Brain microvascular endothelial cell (primary cell): ENCODE measurements around the gene LRBA.

Experiments used
- DNase-seq: peaks from one replicate; pipeline ENCODE4 v3.0.0-alpha.2; 2020
- H3K27ac ChIP-seq: fragments of 250-450 bp; sonication (Bioruptor Pico); 2 replicates; pipeline ENCODE4 v1.5.1; 2020; ENCODE audit warnings: mild to moderate bottlenecking, moderate library complexity
- H3K27me3 ChIP-seq: fragments of 250-450 bp; sonication (Bioruptor Pico); replicated peaks from 2 replicates; pipeline ENCODE4 v1.5.1; 2020; ENCODE audit warnings: mild to moderate bottlenecking
- H3K36me3 ChIP-seq: fragments of 250-450 bp; sonication (Bioruptor Pico); replicated peaks from 2 replicates; pipeline ENCODE4 v1.5.1; 2020; ENCODE audit warnings: mild to moderate bottlenecking
- H3K4me3 ChIP-seq: 2 replicates; pipeline ENCODE4 v1.5.1; 2011; ENCODE audit warnings: low read depth, mild to moderate bottlenecking, control low read depth, low read length, moderate library complexity
- CTCF ChIP-seq: IDR thresholded peaks from 2 replicates; pipeline ENCODE4 v1.5.1; 2011; ENCODE audit warnings: low read depth, mild to moderate bottlenecking, moderate library complexity, low read length, control low read depth, inconsistent platforms; ENCODE audit errors: missing control alignments
- in situ Hi-C: cut with HindIII; loops from 2 replicates; pipeline ENCODE4 v1.10.0; 2017; ENCODE audit warnings: low sequenced_read_pairs, low pct_ligation_motif_present

Gene LRBA

GRCh38 chr4:150218447-150218846 is 796.6 kb downstream of the LRBA start:
- no peaks in the 10 kb centered on the region for H3K36me3 ChIP-seq
- no peak for TF ChIP-seq CTCF
- no peaks in the 10 kb centered on the region for H3K27me3 ChIP-seq
- no peak overlapping the region for H3K27ac ChIP-seq
- in situ Hi-C loops = loop anchor here (25.0 kb wide), 1 partner anchor 206 kb away; no protein-coding TSS in a partner anchor
- no peak overlapping the region for H3K4me3 ChIP-seq
- no peak for DNase-seq

- H3K27me3 ChIP-seq = no peaks in the 10 kb centered on the region
- H3K4me3 ChIP-seq = no peak overlapping the region
- TF ChIP-seq CTCF = no peak
- H3K27ac ChIP-seq = no peak overlapping the region
- H3K36me3 ChIP-seq = no peaks in the 10 kb centered on the region
- DNase-seq = no peak
- in situ Hi-C loops = loop anchor here (25.0 kb wide), 1 partner anchor 206 kb away; no protein-coding TSS in a partner anchor
These were observed 797.3 kb downstream of the LRBA start for GRCh38 chr4:150217808-150218207.

GRCh38 chr4:150217192-150217591 is 797.9 kb downstream of the LRBA start:
- no peaks in the 10 kb centered on the region for H3K36me3 ChIP-seq
- in situ Hi-C loops = loop anchor here (25.0 kb wide), 1 partner anchor 205 kb away; no protein-coding TSS in a partner anchor
- peak; percentile 37 for DNase-seq
- H3K27me3 ChIP-seq = no peaks in the 10 kb centered on the region
- TF ChIP-seq CTCF = peak; percentile 68
- H3K27ac ChIP-seq = no peak overlapping the region
- H3K4me3 ChIP-seq = no peak overlapping the region

GRCh38 chr4:150216726-150217125 is 798.4 kb downstream of the LRBA start:
- Histone ChIP-seq H3K27ac (no peak overlapping the region), H3K4me3 (no peak overlapping the region), H3K36me3 (no peaks in the 10 kb centered on the region), H3K27me3 (no peaks in the 10 kb centered on the region)
- no peak for TF ChIP-seq CTCF
- DNase-seq = no peak
- in situ Hi-C loops = loop anchor here (25.0 kb wide), 1 partner anchor 204 kb away; no protein-coding TSS in a partner anchor

- in situ Hi-C loops = loop anchor here (25.0 kb wide), 1 partner anchor 203 kb away; no protein-coding TSS in a partner anchor
- no peak for DNase-seq
- H3K27me3 ChIP-seq = no peaks in the 10 kb centered on the region
- no peaks in the 10 kb centered on the region for H3K36me3 ChIP-seq
- H3K27ac ChIP-seq = no peak overlapping the region
- TF ChIP-seq CTCF = no peak
- no peak overlapping the region for H3K4me3 ChIP-seq
These were observed 799.5 kb downstream of the LRBA start for GRCh38 chr4:150215601-150216000.
